PC-3 (cell line): ENCODE data around the gene WNK2. TPM values are rescaled to one million over a fixed set of nuclear protein-coding genes. Genes with fewer than 3 reads are reported as not detected.

Experiments
- ATAC-seq: fragments of 200-7000 bp; cut with Tn5 transposase; 2 replicates; pipeline ENCODE4 v1.9.1; 2020; ENCODE audit warnings: mild to moderate bottlenecking, moderate library complexity
- BruUV-seq: library from RNA; stranded (reverse); fragments of 400-500 nt; replicated peaks from 2 replicates; lab custom pipeline; 2021; lab: Mats Ljungman, UMichigan
- CTCF ChIA-PET: fragments of 300-600 bp; sonication (Branson Sonifier 250); formaldehyde crosslinking; loops from one replicate; lab custom pipeline; 2022; ENCODE audit warnings: antibody characterized with exemption; lab: Charles Lee
- POLR2A ChIA-PET: fragments of 300-600 bp; sonication (Branson Sonifier 250); formaldehyde crosslinking; loops from one replicate; lab custom pipeline; 2022; ENCODE audit warnings: antibody characterized with exemption; ENCODE audit not compliant: unreplicated experiment; lab: Charles Lee
- DNase-seq: peaks from one replicate; pipeline ENCODE4 v3.0.0-alpha.2; 2015
- H2AFZ ChIP-seq: fragments of 300-600 bp; sonication (generic); 2 replicates; pipeline ENCODE4 v1.6.0; 2016; ENCODE audit warnings: antibody characterized with exemption, low read length
- H3F3A ChIP-seq: fragments of 300-600 bp; sonication (generic); one replicate; pipeline ENCODE4 v1.6.0; 2017; ENCODE audit warnings: antibody characterized with exemption, low read length, control low read depth, mild to moderate bottlenecking; ENCODE audit not compliant: unreplicated experiment
- H3K27ac ChIP-seq: fragments of 300-600 bp; sonication (generic); 2 replicates; pipeline ENCODE4 v1.5.1; 2016; ENCODE audit warnings: mild to moderate bottlenecking, low read length
- H3K27me3 ChIP-seq: fragments of 300-600 bp; sonication (generic); 2 replicates; pipeline ENCODE4 v1.6.1; 2016; ENCODE audit warnings: low read length, mixed read lengths
- H3K36me3 ChIP-seq: fragments of 300-600 bp; sonication (generic); 2 replicates; pipeline ENCODE4 v1.6.1; 2016; ENCODE audit warnings: low read depth, mixed run types, low read length, mixed read lengths
- H3K4me1 ChIP-seq: fragments of 300-600 bp; sonication (generic); 2 replicates; pipeline ENCODE4 v1.5.1; 2016; ENCODE audit warnings: low read length; ENCODE audit not compliant: insufficient read depth
- H3K4me2 ChIP-seq: fragments of 300-600 bp; sonication (generic); 2 replicates; pipeline ENCODE4 v1.6.0; 2016; ENCODE audit warnings: low read length
- H3K4me3 ChIP-seq: fragments of 300-600 bp; sonication (generic); 2 replicates; pipeline ENCODE4 v1.5.1; 2016; ENCODE audit warnings: mild to moderate bottlenecking, low read length, mixed read lengths
- H3K79me2 ChIP-seq: fragments of 300-600 bp; sonication (generic); 2 replicates; pipeline ENCODE4 v1.6.1; 2017; ENCODE audit warnings: low read length, mixed read lengths
- H3K9ac ChIP-seq: fragments of 300-600 bp; sonication (generic); 2 replicates; pipeline ENCODE4 v1.6.0; 2016; ENCODE audit warnings: mild to moderate bottlenecking, low read length
- H3K9me2 ChIP-seq: fragments of 300-600 bp; sonication (generic); replicated peaks from 2 replicates; pipeline ENCODE4 v1.6.1; 2016; ENCODE audit warnings: mixed run types, low read length, mixed read lengths
- H3K9me3 ChIP-seq: fragments of 300-600 bp; sonication (generic); 2 replicates; pipeline ENCODE4 v1.6.1; 2016; ENCODE audit warnings: low read length, mixed read lengths
- H4K20me1 ChIP-seq: fragments of 300-600 bp; sonication (generic); 2 replicates; pipeline ENCODE4 v1.6.1; 2016; ENCODE audit warnings: low read length, mixed read lengths
- CTCF ChIP-seq: fragments of 300-600 bp; sonication (generic); conservative IDR thresholded peaks from 2 replicates; pipeline ENCODE4 v1.5.1; 2017; ENCODE audit warnings: antibody characterized with exemption, low read depth, mild to moderate bottlenecking, low read length
- EZH2 ChIP-seq: fragments of 300-600 bp; sonication (generic); IDR thresholded peaks from one replicate; pipeline ENCODE4 v1.6.1; 2017; ENCODE audit warnings: antibody characterized with exemption, mild to moderate bottlenecking, low read length; ENCODE audit not compliant: unreplicated experiment
- EZH2phosphoT487 ChIP-seq: fragments of 300-600 bp; sonication (generic); IDR thresholded peaks from 2 replicates; pipeline ENCODE4 v1.6.1; 2018; ENCODE audit warnings: mild to moderate bottlenecking, antibody characterized with exemption, low read length, borderline replicate concordance
- intact Hi-C: fragments of 100-400 bp; cut with micrococcal nuclease; formaldehyde crosslinking; loops from 2 replicates; pipeline ENCODE4 v1.9.0; 2023
- total RNA-seq: library from RNA; depleted of rRNA; stranded (reverse); fragments of >200 nt; gene quantifications from 2 replicates; pipeline ENCODE4 v1.2.3, GENCODE V29; 2014

Gene WNK2
- total RNA-seq, 1 experiment from 2014 or later: 11.7 TPM

- H3K27ac ChIP-seq: no peak overlapping the region
- H3K9me3 ChIP-seq: no peaks in the 10 kb centered on the region
- H3K9ac ChIP-seq: no peak overlapping the region
- BruUV-seq: no TSS peak
- no peak for DNase-seq
- no peaks in the 10 kb centered on the region for H3K36me3 ChIP-seq
- peaks cover 36% of the 10 kb centered on the region for H3K4me1 ChIP-seq
- peaks cover 63% of the 10 kb centered on the region for H3K79me2 ChIP-seq
- H3K4me2 ChIP-seq: no peak overlapping the region
- ChIA-PET POLR2A (no interaction called here), CTCF (no interaction called here)
- no peak for ATAC-seq
- no peak overlapping the region for H2AFZ ChIP-seq
- H3K27me3 ChIP-seq: no peaks in the 10 kb centered on the region
- H3K9me2 ChIP-seq: no peaks in the 10 kb centered on the region
- H3K4me3 ChIP-seq: no peak overlapping the region
- no peaks in the 10 kb centered on the region for H4K20me1 ChIP-seq
- no peaks in the 10 kb centered on the region for H3F3A ChIP-seq
- TF ChIP-seq EZH2: no peak
- TF ChIP-seq EZH2phosphoT487: no peak
- no peak for TF ChIP-seq CTCF
- intact Hi-C loops: no loop called here
Measured at GRCh38 chr9:93221044-93221443, 37.1 kb downstream of the WNK2 start.

- no peaks in the 10 kb centered on the region for H3K9me3 ChIP-seq
- H3K36me3 ChIP-seq: no peaks in the 10 kb centered on the region
- peaks cover 36% of the 10 kb centered on the region for H3K4me1 ChIP-seq
- peaks cover 69% of the 10 kb centered on the region for H3K79me2 ChIP-seq
- 0 out of 2 replicates have a peak overlapping the region, but pooled peaks have one; percentile 22 for H3K9ac ChIP-seq
- DNase-seq (no peak), ATAC-seq (no peak)
- intact Hi-C loops: no loop called here
- TF ChIP-seq CTCF (no peak), EZH2phosphoT487 (no peak), EZH2 (no peak)
- no peak overlapping the region for H3K4me3 ChIP-seq
- no peaks in the 10 kb centered on the region for H4K20me1 ChIP-seq
- H2AFZ ChIP-seq: no peak overlapping the region; the same call in 1 of the 2 replicates
- no peaks in the 10 kb centered on the region for H3K9me2 ChIP-seq
- peak overlapping the region; percentile 87 for H3K27ac ChIP-seq
- POLR2A ChIA-PET: no interaction called here
- BruUV-seq: no TSS peak
- H3K4me2 ChIP-seq: peak overlapping the region; percentile 81
- CTCF ChIA-PET: no interaction called here
- no peaks in the 10 kb centered on the region for H3K27me3 ChIP-seq
- no peaks in the 10 kb centered on the region for H3F3A ChIP-seq
Measured at GRCh38 chr9:93222890-93223259, 38.9 kb downstream of the WNK2 start.

- H4K20me1 ChIP-seq: no peaks in the 10 kb centered on the region
- peak overlapping the region; percentile 27; the same call in 1 of the 2 replicates for H3K4me3 ChIP-seq
- peak overlapping the region; percentile 81 for H3K4me2 ChIP-seq
- ChIA-PET CTCF (no interaction called here), POLR2A (no interaction called here)
- H3K79me2 ChIP-seq: peaks cover 69% of the 10 kb centered on the region
- peak overlapping the region; percentile 40 for H3K9ac ChIP-seq
- DNase-seq (peak; percentile 96), ATAC-seq (peak; percentile 88)
- no peaks in the 10 kb centered on the region for H3K9me3 ChIP-seq
- TF ChIP-seq CTCF (no peak), EZH2phosphoT487 (no peak), EZH2 (no peak)
- H2AFZ ChIP-seq: peak overlapping the region; percentile 61; the same call in 1 of the 2 replicates
- no peaks in the 10 kb centered on the region for H3F3A ChIP-seq
- H3K4me1 ChIP-seq: peaks cover 36% of the 10 kb centered on the region
- H3K27me3 ChIP-seq: no peaks in the 10 kb centered on the region
- no peaks in the 10 kb centered on the region for H3K9me2 ChIP-seq
- intact Hi-C loops: no loop called here
- no TSS peak for BruUV-seq
- peak overlapping the region; percentile 87 for H3K27ac ChIP-seq
- no peaks in the 10 kb centered on the region for H3K36me3 ChIP-seq
Measured at GRCh38 chr9:93223260-93224180, 39.6 kb downstream of the WNK2 start.
